HEK293 (cell line): ENCODE measurements around the gene SPAM1.

Experiments used
- CTCF ChIP-seq: fragments of 450-650 bp; formaldehyde crosslinking; IDR thresholded peaks from 2 replicates; pipeline ENCODE4 v1.5.1; 2016; ENCODE audit warnings: missing biosample characterization, missing genetic modification characterization
- ZBTB1 ChIP-seq: fragments of 450-650 bp; formaldehyde crosslinking; IDR thresholded peaks from 2 replicates; pipeline ENCODE4 v1.5.1; 2016; ENCODE audit warnings: missing biosample characterization, missing genetic modification characterization

GRCh38 chr7:123975084-123975483 is 50.0 kb downstream of the SPAM1 start:
- TF ChIP-seq CTCF (no peak), ZBTB1 (no peak)
